Stimulated activated CD4-positive, alpha-beta T cell treated with anti-CD3 and anti-CD28 coated beads, Interleukin-15, amount 100 ng/mL, for 48 hours (primary cell): Measurements from ENCODE around the gene HOXD12.

Experiments
- DNase-seq, 2 donors: peaks; one replicate each; pipeline ENCODE4 v3.0.0-alpha.2; 2020; ENCODE audit warnings: low read depth in 2 of 2

Gene HOXD12

GRCh38 chr2:176092270-176093144, 7.1 kb upstream of the HOXD12 start, which contains the start of gene HOXD13:
Gene HOXD13 (plus strand): TSS chr2:176092721. CDS start chr2:176092891, 170 bp downstream.
- DNase-seq, result no peak

- no peak for DNase-seq
These were observed 6.3 kb upstream of the HOXD12 start for GRCh38 chr2:176093145-176093897.

GRCh38 chr2:176093898-176094249, 5.7 kb upstream of the HOXD12 start:
- DNase-seq, result no peak

GRCh38 chr2:176094349-176094748, 5.2 kb upstream of the HOXD12 start:
- no peak for DNase-seq

- no peak for DNase-seq
These were observed 4.2 kb upstream of the HOXD12 start for GRCh38 chr2:176095421-176095820.

- no peak for DNase-seq
These were observed 3.2 kb upstream of the HOXD12 start for GRCh38 chr2:176096243-176096985.

GRCh38 chr2:176096986-176097819, 2.4 kb upstream of the HOXD12 start:
- DNase-seq, result peak in 1 of 2 donors; percentile 32

- no peak for DNase-seq
These were observed 1.7 kb upstream of the HOXD12 start for GRCh38 chr2:176097820-176098365.

GRCh38 chr2:176098366-176099158, 1.0 kb upstream of the HOXD12 start:
- DNase-seq, result no peak

GRCh38 chr2:176099159-176099727, 352 bp upstream of the HOXD12 start:
- no peak for DNase-seq

GRCh38 chr2:176100547-176101140, 1.0 kb downstream of the HOXD12 start:
- no peak for DNase-seq

GRCh38 chr2:176101216-176101830, 1.7 kb downstream of the HOXD12 start:
- DNase-seq, result no peak

- no peak for DNase-seq
These were observed 2.2 kb downstream of the HOXD12 start for GRCh38 chr2:176101842-176102241.

GRCh38 chr2:176102309-176102866, 2.8 kb downstream of the HOXD12 start:
- DNase-seq, result no peak

- no peak for DNase-seq
These were observed 3.6 kb downstream of the HOXD12 start for GRCh38 chr2:176103194-176103593.

- no peak for DNase-seq
These were observed 4.2 kb downstream of the HOXD12 start for GRCh38 chr2:176103742-176104315.

- DNase-seq, result no peak
These were observed 4.9 kb downstream of the HOXD12 start for GRCh38 chr2:176104316-176105077.
